Endothelial cell of umbilical vein (primary cell): ENCODE data around the gene SRRM2. TPM values are rescaled to one million over a fixed set of nuclear protein-coding genes. Genes with fewer than 3 reads are reported as not detected.
"Not testable (repeated sequence)": the region's sequence is repeated elsewhere in the genome, so short reads cannot be mapped to it uniquely, and the experiment has no call there.

Experiments used
- BruUV-seq: library from RNA; stranded (reverse); fragments of 400-500 nt; replicated peaks from 2 replicates; lab custom pipeline; 2021; lab: Mats Ljungman, UMichigan
- CTCF ChIA-PET: fragments of 300-600, 350-600 bp; sonication (Branson Sonifier 250); formaldehyde crosslinking; loops from one replicate; lab custom pipeline; 2021; ENCODE audit warnings: antibody characterized with exemption, inconsistent platforms; lab: Charles Lee
- POLR2A ChIA-PET: fragments of 300-600, 350-600 bp; sonication (Branson Sonifier 250); formaldehyde crosslinking; loops from one replicate; lab custom pipeline; 2021; ENCODE audit warnings: antibody characterized with exemption, inconsistent platforms; lab: Charles Lee
- DNase-seq: peaks from one replicate; pipeline ENCODE4 v3.0.0-alpha.2; 2011; ENCODE audit warnings: low read depth, low spot score
- FAIRE-seq: peaks from 2 replicates; lab custom pipeline; 2011; peaks lifted over from hg19 to GRCh38; lab: Jason Lieb, UNC
- H2AFZ ChIP-seq: 2 replicates; pipeline ENCODE4 v1.6.0; 2012; ENCODE audit warnings: low read depth, low read length, control low read depth, inconsistent platforms
- H3K27ac ChIP-seq: 2 replicates; pipeline ENCODE4 v1.5.1; 2011; ENCODE audit warnings: low read depth, mild to moderate bottlenecking, control low read depth, low read length, moderate library complexity; ENCODE audit not compliant: insufficient read depth
- H3K27me3 ChIP-seq, 2 experiments: 2 replicates each; pipeline versions ENCODE4 v1.6.0 to v1.6.1; 2011; ENCODE audit warnings: low read length in 2 of 2, mixed read lengths in 1 of 2; ENCODE audit not compliant: control insufficient read depth in 2 of 2, insufficient read depth in 2 of 2
- H3K36me3 ChIP-seq, 2 experiments: 2 replicates in 1 of 2; 3 replicates in 1 of 2; pipeline ENCODE4 v1.5.1; 2011; ENCODE audit warnings: low read length in 2 of 2, mild to moderate bottlenecking in 1 of 2, moderate library complexity in 1 of 2; ENCODE audit not compliant: control insufficient read depth in 2 of 2, insufficient read depth in 2 of 2; ENCODE audit errors: extremely low read depth in 1 of 2
- H3K4me1 ChIP-seq: 3 replicates; pipeline ENCODE4 v1.5.1; 2011; ENCODE audit warnings: mild to moderate bottlenecking, low read length; ENCODE audit not compliant: control insufficient read depth, insufficient read depth; ENCODE audit errors: extremely low read depth
- H3K4me2 ChIP-seq: 2 replicates; pipeline ENCODE4 v1.6.1; 2011; ENCODE audit warnings: low read length, control low read depth, mixed read lengths; ENCODE audit not compliant: insufficient read depth
- H3K4me3 ChIP-seq, 3 experiments: fragments of 200-600 bp in 1 of 3; sonication (generic), shearing (Covaris generic) in 1 of 3; replicated peaks in 1 of 3; 2 replicates each; pipeline ENCODE4 v1.5.1; 2011 to 2016; ENCODE audit warnings: control low read depth in 3 of 3, low read length in 3 of 3, mild to moderate bottlenecking in 2 of 3, inconsistent platforms in 1 of 3, low read depth in 1 of 3, moderate library complexity in 1 of 3; ENCODE audit not compliant: insufficient read depth in 1 of 3
- H3K79me2 ChIP-seq: 2 replicates; pipeline ENCODE4 v1.6.0; 2012; ENCODE audit warnings: low read length, inconsistent platforms; ENCODE audit not compliant: control insufficient read depth, insufficient read depth
- H3K9ac ChIP-seq: replicated peaks from 2 replicates; pipeline ENCODE3; 2011; ENCODE audit warnings: low read length, control low read depth; ENCODE audit not compliant: insufficient read depth; ENCODE audit errors: extremely low read depth
- H3K9me1 ChIP-seq: replicated peaks from 3 replicates; pipeline ENCODE4 v1.6.0; 2011; ENCODE audit warnings: mild to moderate bottlenecking, low read length; ENCODE audit not compliant: control insufficient read depth, insufficient read depth; ENCODE audit errors: extremely low read depth
- H3K9me3 ChIP-seq: replicated peaks from 2 replicates; pipeline ENCODE4 v1.5.1; 2012; ENCODE audit warnings: low read length, inconsistent platforms; ENCODE audit not compliant: control insufficient read depth, insufficient read depth
- H4K20me1 ChIP-seq: replicated peaks from 2 replicates; pipeline ENCODE3; 2011; ENCODE audit warnings: mild to moderate bottlenecking, low read length; ENCODE audit not compliant: control insufficient read depth, insufficient read depth; ENCODE audit errors: extremely low read depth
- GATA2 ChIP-seq: IDR thresholded peaks from 2 replicates; pipeline ENCODE4 v1.7.0; 2011; ENCODE audit warnings: low read depth, mild to moderate bottlenecking, moderate library complexity, mixed read lengths, low read length; ENCODE audit not compliant: insufficient read length, insufficient read depth
- POLR2A ChIP-seq: IDR thresholded peaks from 2 replicates; pipeline ENCODE4 v1.6.1; 2012; ENCODE audit warnings: low read depth, mild to moderate bottlenecking, control low read depth, low read length
- POLR2AphosphoS5 ChIP-seq: IDR thresholded peaks from 2 replicates; pipeline ENCODE4 v1.6.1; 2012; ENCODE audit warnings: low read depth, mild to moderate bottlenecking, control low read depth, low read length, moderate library complexity; ENCODE audit not compliant: insufficient read depth
- dilution Hi-C: fragments of 300-500 bp; cut with MboI; formaldehyde crosslinking; loops from one replicate; pipeline ENCODE4 v1.15.0; 2019; ENCODE audit warnings: low sequenced_read_pairs; ENCODE audit not compliant: extremely low pct_ligation_motif_present
- intact Hi-C: fragments of 100-400 bp; cut with micrococcal nuclease; formaldehyde crosslinking; loops from one replicate; pipeline ENCODE4 v1.10.0; 2022
- polyA plus RNA-seq, 4 experiments: library from polyadenylated mRNA; depleted of rRNA in 3 of 4; stranded (reverse) in 3 of 4; unstranded in 1 of 4; fragments of >200 nt; gene quantifications; 2 replicates each; pipeline versions ENCODE4 v1.2.1 to v1.2.3, GENCODE V29; 2011 to 2012; ENCODE audit warnings: missing spikeins in 1 of 4
- total RNA-seq: library from RNA; stranded (reverse); gene quantifications from 2 replicates; pipeline ENCODE4 v1.2.3, GENCODE V29; 2021
- TF ChIP-seq, protein P1 (sequence below), 2 donors: IDR thresholded peaks; 1 replicate in 1 of 2; 2 replicates in 1 of 2; pipeline ENCODE4 v1.5.1; 2011; ENCODE audit warnings: low read length in 2 of 2, mild to moderate bottlenecking in 2 of 2, moderate library complexity in 2 of 2, control low read depth in 1 of 2, inconsistent platforms in 1 of 2, low read depth in 1 of 2; ENCODE audit not compliant: insufficient read depth in 1 of 2; ENCODE audit errors: extremely low read depth in 1 of 2

SRRM2 gene
- total and polyA plus RNA-seq, 2 donors (not counting 3 experiments of a cell fraction or from before 2014, with no cell fraction given) = 270 to 483 TPM

DNA sequence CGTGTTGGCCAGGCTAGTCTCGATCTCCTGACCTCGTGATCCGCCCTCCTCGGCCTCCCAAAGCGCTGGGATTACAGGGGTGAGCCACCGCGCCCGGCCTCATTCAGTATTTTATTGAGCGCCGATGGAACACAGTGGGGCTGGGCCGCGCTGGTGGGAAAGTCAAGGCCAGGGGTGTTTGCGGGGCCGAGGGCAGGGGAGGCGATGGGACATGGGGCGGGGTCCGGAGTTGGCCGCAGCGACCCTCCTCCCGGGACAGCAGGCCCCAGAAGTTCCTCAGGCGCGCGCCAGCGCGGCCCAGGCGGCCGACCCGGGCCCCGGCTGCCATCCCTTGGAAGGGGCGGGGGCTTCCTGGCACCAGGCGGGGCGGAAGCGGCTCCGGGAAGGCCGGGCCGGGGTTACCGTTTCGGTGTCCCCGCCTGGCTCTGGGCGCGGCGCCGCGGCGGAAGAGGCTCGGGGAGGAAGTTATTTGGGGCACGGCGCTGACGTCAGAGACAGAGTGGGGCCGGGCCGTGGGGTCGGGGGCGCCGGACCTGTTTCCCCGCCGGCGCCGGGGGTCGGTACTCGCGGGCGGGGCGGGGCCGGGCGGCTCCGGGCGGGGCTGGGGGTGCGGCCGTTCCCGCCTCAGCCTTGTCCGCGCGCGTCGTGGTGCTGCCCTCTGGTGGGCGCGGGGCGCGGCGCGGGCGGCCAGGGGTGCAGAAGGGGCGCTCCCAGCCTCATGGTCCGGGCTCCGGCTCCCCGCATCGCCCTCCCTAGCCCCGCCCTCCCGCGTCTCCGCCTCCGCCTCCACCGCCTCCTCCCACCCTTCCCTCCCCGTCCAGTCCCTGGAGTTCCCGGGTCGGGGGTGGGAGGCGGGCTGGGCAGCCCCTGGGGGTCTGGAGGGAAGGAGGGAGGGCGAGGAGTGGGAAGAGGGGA lies 31.5 kb upstream of the SRRM2 start:
- TSS peak; percentile 72 for BruUV-seq
- CTCF ChIA-PET = interaction anchor here (0.7 to 1.0 kb wide), 2 partner anchors 15 to 147 kb away, joined by 3 to 4 read pairs; no protein-coding TSS in a partner anchor
- peak overlapping the region; percentile 41 for H3K27ac ChIP-seq
- H3K9me3 ChIP-seq = no peaks in the 10 kb centered on the region
- TF ChIP-seq POLR2A = peak; percentile 53
- TF ChIP-seq POLR2AphosphoS5 = peak; percentile 77
- no peak for TF ChIP-seq GATA2
- TF ChIP-seq, protein P1, sequence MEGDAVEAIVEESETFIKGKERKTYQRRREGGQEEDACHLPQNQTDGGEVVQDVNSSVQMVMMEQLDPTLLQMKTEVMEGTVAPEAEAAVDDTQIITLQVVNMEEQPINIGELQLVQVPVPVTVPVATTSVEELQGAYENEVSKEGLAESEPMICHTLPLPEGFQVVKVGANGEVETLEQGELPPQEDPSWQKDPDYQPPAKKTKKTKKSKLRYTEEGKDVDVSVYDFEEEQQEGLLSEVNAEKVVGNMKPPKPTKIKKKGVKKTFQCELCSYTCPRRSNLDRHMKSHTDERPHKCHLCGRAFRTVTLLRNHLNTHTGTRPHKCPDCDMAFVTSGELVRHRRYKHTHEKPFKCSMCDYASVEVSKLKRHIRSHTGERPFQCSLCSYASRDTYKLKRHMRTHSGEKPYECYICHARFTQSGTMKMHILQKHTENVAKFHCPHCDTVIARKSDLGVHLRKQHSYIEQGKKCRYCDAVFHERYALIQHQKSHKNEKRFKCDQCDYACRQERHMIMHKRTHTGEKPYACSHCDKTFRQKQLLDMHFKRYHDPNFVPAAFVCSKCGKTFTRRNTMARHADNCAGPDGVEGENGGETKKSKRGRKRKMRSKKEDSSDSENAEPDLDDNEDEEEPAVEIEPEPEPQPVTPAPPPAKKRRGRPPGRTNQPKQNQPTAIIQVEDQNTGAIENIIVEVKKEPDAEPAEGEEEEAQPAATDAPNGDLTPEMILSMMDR (IDR thresholded peaks at IDR 0.05; ENCODE audit: extremely low read depth in 1 of 2, insufficient read depth in 1 of 2, low read depth in 1 of 2, low read length in 2 of 2) = peak; percentile 29 to 61
- H3K9me1 ChIP-seq = no peaks in the 10 kb centered on the region
- H3K4me1 ChIP-seq = peaks cover 4% of the 10 kb centered on the region
- peak overlapping the region; percentile 38 to 62 (median 55) for H3K4me3 ChIP-seq
- H3K79me2 ChIP-seq = no peaks in the 10 kb centered on the region
- no peaks in the 10 kb centered on the region for H3K36me3 ChIP-seq
- intact Hi-C loops = loop anchor here (1.0 to 2.0 kb wide), 4 partner anchors 31 to 148 kb away; partner anchors contain the start of genes KCTD5 and SRRM2
- dilution Hi-C loops = no loop called here
- no peaks in the 10 kb centered on the region for H4K20me1 ChIP-seq
- peak overlapping the region; percentile 62 for H3K9ac ChIP-seq
- peak; percentile 55 for FAIRE-seq
- H3K4me2 ChIP-seq = peak overlapping the region; percentile 74
- DNase-seq = peak; percentile 64
- POLR2A ChIA-PET = no interaction called here
- peaks cover 0 to 4% of the 10 kb centered on the region in 2 experiments for H3K27me3 ChIP-seq
- peak overlapping the region; percentile 87 for H2AFZ ChIP-seq

DNA sequence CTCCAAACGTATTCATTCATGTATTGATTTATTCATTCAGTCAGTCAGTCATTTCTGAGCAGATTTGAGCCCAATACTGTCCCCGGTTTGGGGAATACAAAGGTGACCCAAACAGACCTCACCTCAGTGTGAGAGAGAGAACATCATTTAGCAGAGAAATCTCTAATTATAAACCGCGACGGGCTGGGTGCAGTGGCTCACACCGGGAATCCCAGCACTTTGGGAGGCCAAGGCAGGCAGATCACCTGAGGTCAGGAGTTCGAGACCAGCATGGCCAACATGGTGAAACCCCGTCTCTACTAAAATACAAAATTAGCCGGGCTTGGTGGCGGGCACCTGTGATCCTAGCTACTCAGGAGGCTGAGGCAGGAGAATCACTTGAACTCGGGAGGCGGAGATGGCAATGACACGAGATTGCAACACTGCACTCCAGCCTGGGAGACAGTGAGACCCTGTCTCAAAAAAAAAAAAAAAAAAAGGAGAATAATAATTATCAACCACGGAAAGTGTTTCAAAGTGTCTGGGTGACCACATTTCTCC lies 30.7 kb upstream of the SRRM2 start:
- intact Hi-C loops = loop anchor here (1.0 to 2.0 kb wide), 4 partner anchors 31 to 147 kb away; partner anchors contain the start of genes KCTD5 and SRRM2
- H3K4me1 ChIP-seq, H3K27me3 ChIP-seq, H3K9ac ChIP-seq, H3K79me2 ChIP-seq, DNase-seq, BruUV-seq, H3K9me3 ChIP-seq, POLR2A ChIA-PET, H3K9me1 ChIP-seq, H4K20me1 ChIP-seq, dilution Hi-C loops, H3K36me3 ChIP-seq: not testable (repeated sequence)
- Histone ChIP-seq H3K27ac (peak overlapping the region; percentile 3), H3K4me3 (peak overlapping the region; percentile 24 to 55 (median 38)), H3K4me2 (peak overlapping the region; percentile 74), H2AFZ (peak overlapping the region; percentile 81)
- peak; percentile 67 for FAIRE-seq
- CTCF ChIA-PET = interaction anchor here (0.7 kb wide), 1 partner anchor 206 kb away, joined by 3 read pairs; no protein-coding TSS in a partner anchor
